DMS53 treated with DMSO at 0.1 percent for 48 hours (cell line): ENCODE results near the gene AMDHD2.
"Not testable (repeated sequence)": the region's sequence is repeated elsewhere in the genome, so short reads cannot be mapped to it uniquely, and the experiment has no call there.

Experiments used
- DNase-seq: peaks from one replicate; lab custom pipeline; 2025; ENCODE audit not compliant: unreplicated experiment; lab: John Stamatoyannopoulos, UW

Gene AMDHD2

GRCh38 chr16:2567506-2567905, 47.3 kb downstream of the AMDHD2 start:
- not testable (repeated sequence) for DNase-seq

GRCh38 chr16:2568573-2568972, 48.4 kb downstream of the AMDHD2 start:
- DNase-seq, result not testable (repeated sequence)

GRCh38 chr16:2572704-2573103, 52.5 kb downstream of the AMDHD2 start:
- DNase-seq, result not testable (repeated sequence)

GRCh38 chr16:2575839-2576238, 55.7 kb downstream of the AMDHD2 start:
- DNase-seq, result not testable (repeated sequence)

GRCh38 chr16:2577044-2577443, 56.9 kb downstream of the AMDHD2 start:
- not testable (repeated sequence) for DNase-seq

- not testable (repeated sequence) for DNase-seq
Observed at GRCh38 chr16:2578905-2579304, 58.7 kb downstream of the AMDHD2 start.

GRCh38 chr16:2580143-2580542, 60.0 kb downstream of the AMDHD2 start:
- DNase-seq, result not testable (repeated sequence)

GRCh38 chr16:2580818-2581217, 60.6 kb downstream of the AMDHD2 start:
- DNase-seq, result not testable (repeated sequence)
